ENCODE data around the gene NR3C2. TPM values are rescaled to one million over a fixed set of nuclear protein-coding genes. Genes with fewer than 3 reads are reported as not detected.

The NR3C2 gene
- polyA plus RNA-seq, 1 of the 3 experiments (the other 2 are of a cell fraction) = 0.02 TPM

DNA sequence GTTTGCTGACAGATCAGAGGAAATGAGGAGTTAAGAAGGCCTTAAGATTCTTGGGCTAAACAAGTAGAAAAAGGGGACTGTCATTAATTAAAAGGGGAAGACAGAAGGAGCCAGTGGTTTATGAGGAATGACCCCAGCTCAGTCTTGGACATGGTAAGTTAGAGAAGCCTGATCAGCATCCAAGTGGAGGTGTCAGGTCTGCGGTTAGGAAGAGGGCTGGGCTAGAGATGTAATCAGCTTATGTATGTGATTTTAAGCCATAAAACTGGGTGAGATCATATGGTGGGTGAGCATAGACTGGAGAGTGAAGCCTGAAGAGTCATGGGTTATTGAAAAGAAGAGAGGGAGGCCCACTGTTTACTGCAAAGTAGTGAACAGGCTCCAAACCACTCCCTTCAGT, 246.1 kb downstream of the NR3C2 start:
- H3F3A ChIP-seq (replicated peaks; ENCODE audit: insufficient read depth) = no peaks in the 10 kb centered on the region
- WGBS (ENCODE audit: low lambda C conversion rate) = 43% methylated on average over 1 of the region's 1 CpG
- no peak overlapping the region for H3K4me3 ChIP-seq (ENCODE audit: low read depth in 2 of 2, low read length in 1 of 2)
- TF ChIP-seq, protein P1, sequence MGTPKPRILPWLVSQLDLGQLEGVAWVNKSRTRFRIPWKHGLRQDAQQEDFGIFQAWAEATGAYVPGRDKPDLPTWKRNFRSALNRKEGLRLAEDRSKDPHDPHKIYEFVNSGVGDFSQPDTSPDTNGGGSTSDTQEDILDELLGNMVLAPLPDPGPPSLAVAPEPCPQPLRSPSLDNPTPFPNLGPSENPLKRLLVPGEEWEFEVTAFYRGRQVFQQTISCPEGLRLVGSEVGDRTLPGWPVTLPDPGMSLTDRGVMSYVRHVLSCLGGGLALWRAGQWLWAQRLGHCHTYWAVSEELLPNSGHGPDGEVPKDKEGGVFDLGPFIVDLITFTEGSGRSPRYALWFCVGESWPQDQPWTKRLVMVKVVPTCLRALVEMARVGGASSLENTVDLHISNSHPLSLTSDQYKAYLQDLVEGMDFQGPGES (IDR thresholded peaks at IDR 0.05; ENCODE audit: low read depth, low read length) = no peak
- no peak for TF ChIP-seq FOXM1 (IDR thresholded peaks at IDR 0.05; ENCODE audit: low read depth)
- TF ChIP-seq, protein P2, sequence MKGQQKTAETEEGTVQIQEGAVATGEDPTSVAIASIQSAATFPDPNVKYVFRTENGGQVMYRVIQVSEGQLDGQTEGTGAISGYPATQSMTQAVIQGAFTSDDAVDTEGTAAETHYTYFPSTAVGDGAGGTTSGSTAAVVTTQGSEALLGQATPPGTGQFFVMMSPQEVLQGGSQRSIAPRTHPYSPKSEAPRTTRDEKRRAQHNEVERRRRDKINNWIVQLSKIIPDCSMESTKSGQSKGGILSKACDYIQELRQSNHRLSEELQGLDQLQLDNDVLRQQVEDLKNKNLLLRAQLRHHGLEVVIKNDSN (IDR thresholded peaks at IDR 0.05; ENCODE audit: borderline replicate concordance, low read depth) = no peak
- TF ChIP-seq, protein P3, sequence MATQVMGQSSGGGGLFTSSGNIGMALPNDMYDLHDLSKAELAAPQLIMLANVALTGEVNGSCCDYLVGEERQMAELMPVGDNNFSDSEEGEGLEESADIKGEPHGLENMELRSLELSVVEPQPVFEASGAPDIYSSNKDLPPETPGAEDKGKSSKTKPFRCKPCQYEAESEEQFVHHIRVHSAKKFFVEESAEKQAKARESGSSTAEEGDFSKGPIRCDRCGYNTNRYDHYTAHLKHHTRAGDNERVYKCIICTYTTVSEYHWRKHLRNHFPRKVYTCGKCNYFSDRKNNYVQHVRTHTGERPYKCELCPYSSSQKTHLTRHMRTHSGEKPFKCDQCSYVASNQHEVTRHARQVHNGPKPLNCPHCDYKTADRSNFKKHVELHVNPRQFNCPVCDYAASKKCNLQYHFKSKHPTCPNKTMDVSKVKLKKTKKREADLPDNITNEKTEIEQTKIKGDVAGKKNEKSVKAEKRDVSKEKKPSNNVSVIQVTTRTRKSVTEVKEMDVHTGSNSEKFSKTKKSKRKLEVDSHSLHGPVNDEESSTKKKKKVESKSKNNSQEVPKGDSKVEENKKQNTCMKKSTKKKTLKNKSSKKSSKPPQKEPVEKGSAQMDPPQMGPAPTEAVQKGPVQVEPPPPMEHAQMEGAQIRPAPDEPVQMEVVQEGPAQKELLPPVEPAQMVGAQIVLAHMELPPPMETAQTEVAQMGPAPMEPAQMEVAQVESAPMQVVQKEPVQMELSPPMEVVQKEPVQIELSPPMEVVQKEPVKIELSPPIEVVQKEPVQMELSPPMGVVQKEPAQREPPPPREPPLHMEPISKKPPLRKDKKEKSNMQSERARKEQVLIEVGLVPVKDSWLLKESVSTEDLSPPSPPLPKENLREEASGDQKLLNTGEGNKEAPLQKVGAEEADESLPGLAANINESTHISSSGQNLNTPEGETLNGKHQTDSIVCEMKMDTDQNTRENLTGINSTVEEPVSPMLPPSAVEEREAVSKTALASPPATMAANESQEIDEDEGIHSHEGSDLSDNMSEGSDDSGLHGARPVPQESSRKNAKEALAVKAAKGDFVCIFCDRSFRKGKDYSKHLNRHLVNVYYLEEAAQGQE (IDR thresholded peaks at IDR 0.05; ENCODE audit: low read depth, low read length) = no peak
- TF ChIP-seq POLR2AphosphoS5 (IDR thresholded peaks at IDR 0.05; ENCODE audit: low read depth, low read length) = no peak
- TF ChIP-seq JUND (IDR thresholded peaks at IDR 0.05) = no peak
- no peak for TF ChIP-seq TCF12 (IDR thresholded peaks at IDR 0.05)
- no peak for TF ChIP-seq RAD21 (IDR thresholded peaks at IDR 0.05; ENCODE audit: low read length)
- TF ChIP-seq, protein P4, sequence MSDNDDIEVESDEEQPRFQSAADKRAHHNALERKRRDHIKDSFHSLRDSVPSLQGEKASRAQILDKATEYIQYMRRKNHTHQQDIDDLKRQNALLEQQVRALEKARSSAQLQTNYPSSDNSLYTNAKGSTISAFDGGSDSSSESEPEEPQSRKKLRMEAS (IDR thresholded peaks at IDR 0.05; ENCODE audit: low read depth) = no peak
- TF ChIP-seq SIN3A (IDR thresholded peaks at IDR 0.05; ENCODE audit: borderline replicate concordance, low read depth, low read length) = no peak
- TF ChIP-seq, protein P5, sequence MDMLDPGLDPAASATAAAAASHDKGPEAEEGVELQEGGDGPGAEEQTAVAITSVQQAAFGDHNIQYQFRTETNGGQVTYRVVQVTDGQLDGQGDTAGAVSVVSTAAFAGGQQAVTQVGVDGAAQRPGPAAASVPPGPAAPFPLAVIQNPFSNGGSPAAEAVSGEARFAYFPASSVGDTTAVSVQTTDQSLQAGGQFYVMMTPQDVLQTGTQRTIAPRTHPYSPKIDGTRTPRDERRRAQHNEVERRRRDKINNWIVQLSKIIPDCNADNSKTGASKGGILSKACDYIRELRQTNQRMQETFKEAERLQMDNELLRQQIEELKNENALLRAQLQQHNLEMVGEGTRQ (IDR thresholded peaks at IDR 0.05; ENCODE audit: borderline replicate concordance, low read depth, low read length) = no peak
- TF ChIP-seq, protein P6, sequence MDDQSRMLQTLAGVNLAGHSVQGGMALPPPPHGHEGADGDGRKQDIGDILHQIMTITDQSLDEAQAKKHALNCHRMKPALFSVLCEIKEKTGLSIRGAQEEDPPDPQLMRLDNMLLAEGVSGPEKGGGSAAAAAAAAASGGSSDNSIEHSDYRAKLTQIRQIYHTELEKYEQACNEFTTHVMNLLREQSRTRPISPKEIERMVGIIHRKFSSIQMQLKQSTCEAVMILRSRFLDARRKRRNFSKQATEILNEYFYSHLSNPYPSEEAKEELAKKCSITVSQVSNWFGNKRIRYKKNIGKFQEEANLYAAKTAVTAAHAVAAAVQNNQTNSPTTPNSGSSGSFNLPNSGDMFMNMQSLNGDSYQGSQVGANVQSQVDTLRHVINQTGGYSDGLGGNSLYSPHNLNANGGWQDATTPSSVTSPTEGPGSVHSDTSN (IDR thresholded peaks at IDR 0.05) = no peak
- no peak for TF ChIP-seq EZH2phosphoT487 (IDR thresholded peaks at IDR 0.05; ENCODE audit: borderline replicate concordance, low read depth)
- no peak for TF ChIP-seq GABPA (IDR thresholded peaks at IDR 0.05; ENCODE audit: low read depth)
- TF ChIP-seq, protein P7, sequence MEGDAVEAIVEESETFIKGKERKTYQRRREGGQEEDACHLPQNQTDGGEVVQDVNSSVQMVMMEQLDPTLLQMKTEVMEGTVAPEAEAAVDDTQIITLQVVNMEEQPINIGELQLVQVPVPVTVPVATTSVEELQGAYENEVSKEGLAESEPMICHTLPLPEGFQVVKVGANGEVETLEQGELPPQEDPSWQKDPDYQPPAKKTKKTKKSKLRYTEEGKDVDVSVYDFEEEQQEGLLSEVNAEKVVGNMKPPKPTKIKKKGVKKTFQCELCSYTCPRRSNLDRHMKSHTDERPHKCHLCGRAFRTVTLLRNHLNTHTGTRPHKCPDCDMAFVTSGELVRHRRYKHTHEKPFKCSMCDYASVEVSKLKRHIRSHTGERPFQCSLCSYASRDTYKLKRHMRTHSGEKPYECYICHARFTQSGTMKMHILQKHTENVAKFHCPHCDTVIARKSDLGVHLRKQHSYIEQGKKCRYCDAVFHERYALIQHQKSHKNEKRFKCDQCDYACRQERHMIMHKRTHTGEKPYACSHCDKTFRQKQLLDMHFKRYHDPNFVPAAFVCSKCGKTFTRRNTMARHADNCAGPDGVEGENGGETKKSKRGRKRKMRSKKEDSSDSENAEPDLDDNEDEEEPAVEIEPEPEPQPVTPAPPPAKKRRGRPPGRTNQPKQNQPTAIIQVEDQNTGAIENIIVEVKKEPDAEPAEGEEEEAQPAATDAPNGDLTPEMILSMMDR (IDR thresholded peaks at IDR 0.05) = no peak
- TF ChIP-seq GATA2 (CRISPR knock-in tag; IDR thresholded peaks at IDR 0.05) = no peak
- no peak for TF ChIP-seq CHD2 (IDR thresholded peaks at IDR 0.05; ENCODE audit: low read length, partially characterized antibody)
- ChIA-PET CTCF (no interaction called here), POLR2A (no interaction called here)
- H3K79me2 ChIP-seq (ENCODE audit: insufficient read depth) = no peaks in the 10 kb centered on the region
- H4K20me1 ChIP-seq (ENCODE audit: insufficient read depth) = no peaks in the 10 kb centered on the region
- no peaks in the 10 kb centered on the region for H3K36me3 ChIP-seq (replicated peaks in 1 of 2; ENCODE audit: control insufficient read depth in 1 of 2, insufficient read depth in 2 of 2, low read length in 1 of 2)
- no peak for DNase-seq
- H3K4me2 ChIP-seq = no peak overlapping the region
- H3K4me1 ChIP-seq (ENCODE audit: control insufficient read depth in 1 of 2, insufficient read depth in 2 of 2, low read depth in 1 of 2, low read length in 1 of 2) = no peaks in the 10 kb centered on the region
- no peaks in the 10 kb centered on the region for H3K9me3 ChIP-seq
- H3K9me2 ChIP-seq = no peaks in the 10 kb centered on the region
- no peak overlapping the region for H2AFZ ChIP-seq (ENCODE audit: low read depth)
- no peak overlapping the region for H3K27ac ChIP-seq (ENCODE audit: low read depth in 2 of 2, low read length in 1 of 2)
- H3K27me3 ChIP-seq (ENCODE audit: insufficient read depth) = no peaks in the 10 kb centered on the region
- H3K9ac ChIP-seq = no peak overlapping the region

Measured in SK-N-SH (cell line).